ENCODE results near the gene SPHK2. TPM values are rescaled to one million over a fixed set of nuclear protein-coding genes. Genes with fewer than 3 reads are reported as not detected.

The SPHK2 gene
- polyA plus RNA-seq, 1 experiment: 4.6 TPM

GRCh38 chr19:48661711-48662090 lies 42.4 kb downstream of the SPHK2 start:
- CTCF ChIA-PET: interaction anchor here (1.0 kb wide), 1 partner anchor 14 kb away, joined by 3 read pairs; no protein-coding TSS in a partner anchor
- DNase-seq (ENCODE audit: low read depth, low spot score): no peak
- POLR2A ChIA-PET: no interaction called here

GRCh38 chr19:48663667-48664066 lies 44.4 kb downstream of the SPHK2 start:
- no peaks in the 10 kb centered on the region for H3K27me3 ChIP-seq (ENCODE audit: control insufficient read depth, insufficient read depth, low read length)
- no peak overlapping the region for H3K4me3 ChIP-seq (ENCODE audit: low read depth, low read length)
- POLR2A ChIA-PET: no interaction called here
- DNase-seq (ENCODE audit: low read depth, low spot score): no peak
- CTCF ChIA-PET: interaction anchor here (4.8 kb wide), 1 partner anchor 11 kb away, joined by 22 read pairs; no protein-coding TSS in a partner anchor
- no peak for TF ChIP-seq CTCF (IDR thresholded peaks at IDR 0.05; ENCODE audit: low read depth, low read length)
- H3K9me3 ChIP-seq (ENCODE audit: control insufficient read depth, insufficient read depth, low read length): no peaks in the 10 kb centered on the region
- H3K27ac ChIP-seq (ENCODE audit: low read depth, low read length): no peak overlapping the region

More at GRCh38 chr19:48661711-48662090, 42.4 kb downstream of the SPHK2 start:
- no peak for TF ChIP-seq CTCF (IDR thresholded peaks at IDR 0.05; ENCODE audit: low read depth, low read length)
- Histone ChIP-seq H3K27me3 (ENCODE audit: control insufficient read depth, insufficient read depth, low read length) (no peaks in the 10 kb centered on the region), H3K4me3 (ENCODE audit: low read depth, low read length) (no peak overlapping the region), H3K27ac (ENCODE audit: low read depth, low read length) (no peak overlapping the region), H3K9me3 (ENCODE audit: control insufficient read depth, insufficient read depth, low read length) (no peaks in the 10 kb centered on the region)

- no peak for DNase-seq (ENCODE audit: low read depth, low spot score)
- no peaks in the 10 kb centered on the region for H3K9me3 ChIP-seq (ENCODE audit: control insufficient read depth, insufficient read depth, low read length)
- POLR2A ChIA-PET: interaction anchor here (0.6 kb wide), 1 partner anchor 56 kb away, joined by 3 read pairs; no protein-coding TSS in a partner anchor
- CTCF ChIA-PET: interaction anchor here (4.8 kb wide), 1 partner anchor 11 kb away, joined by 22 read pairs; no protein-coding TSS in a partner anchor
- no peak overlapping the region for H3K4me3 ChIP-seq (ENCODE audit: low read depth, low read length)
- no peaks in the 10 kb centered on the region for H3K27me3 ChIP-seq (ENCODE audit: control insufficient read depth, insufficient read depth, low read length)
- no peak overlapping the region for H3K27ac ChIP-seq (ENCODE audit: low read depth, low read length)
- no peak for TF ChIP-seq CTCF (IDR thresholded peaks at IDR 0.05; ENCODE audit: low read depth, low read length)
These were observed 45.2 kb downstream of the SPHK2 start for GRCh38 chr19:48664476-48664875.

GRCh38 chr19:48665786-48666185 lies 46.5 kb downstream of the SPHK2 start:
- no peak for TF ChIP-seq CTCF (IDR thresholded peaks at IDR 0.05; ENCODE audit: low read depth, low read length)
- H3K9me3 ChIP-seq (ENCODE audit: control insufficient read depth, insufficient read depth, low read length): no peaks in the 10 kb centered on the region; the same call in 1 of the 2 replicates
- DNase-seq (ENCODE audit: low read depth, low spot score): no peak
- POLR2A ChIA-PET: no interaction called here
- CTCF ChIA-PET: interaction anchor here (4.8 kb wide), 1 partner anchor 9 kb away, joined by 22 read pairs; no protein-coding TSS in a partner anchor
- H3K27ac ChIP-seq (ENCODE audit: low read depth, low read length): no peak overlapping the region
- no peaks in the 10 kb centered on the region for H3K27me3 ChIP-seq (ENCODE audit: control insufficient read depth, insufficient read depth, low read length)
- H3K4me3 ChIP-seq (ENCODE audit: low read depth, low read length): no peak overlapping the region

- TF ChIP-seq CTCF (IDR thresholded peaks at IDR 0.05; ENCODE audit: low read depth, low read length): no peak
- Histone ChIP-seq H3K9me3 (ENCODE audit: control insufficient read depth, insufficient read depth, low read length) (no peaks in the 10 kb centered on the region; the same call in 1 of the 2 replicates), H3K27me3 (ENCODE audit: control insufficient read depth, insufficient read depth, low read length) (peaks cover 3% of the 10 kb centered on the region), H3K27ac (ENCODE audit: low read depth, low read length) (no peak overlapping the region), H3K4me3 (ENCODE audit: low read depth, low read length) (no peak overlapping the region)
- POLR2A ChIA-PET: no interaction called here
- DNase-seq (ENCODE audit: low read depth, low spot score): no peak
- CTCF ChIA-PET: no interaction called here
These were observed 49.0 kb downstream of the SPHK2 start for GRCh38 chr19:48668332-48668731.

Data from AG04450 (cell line).